ENCODE measurements around the gene MXI1.

Gene MXI1

DNA sequence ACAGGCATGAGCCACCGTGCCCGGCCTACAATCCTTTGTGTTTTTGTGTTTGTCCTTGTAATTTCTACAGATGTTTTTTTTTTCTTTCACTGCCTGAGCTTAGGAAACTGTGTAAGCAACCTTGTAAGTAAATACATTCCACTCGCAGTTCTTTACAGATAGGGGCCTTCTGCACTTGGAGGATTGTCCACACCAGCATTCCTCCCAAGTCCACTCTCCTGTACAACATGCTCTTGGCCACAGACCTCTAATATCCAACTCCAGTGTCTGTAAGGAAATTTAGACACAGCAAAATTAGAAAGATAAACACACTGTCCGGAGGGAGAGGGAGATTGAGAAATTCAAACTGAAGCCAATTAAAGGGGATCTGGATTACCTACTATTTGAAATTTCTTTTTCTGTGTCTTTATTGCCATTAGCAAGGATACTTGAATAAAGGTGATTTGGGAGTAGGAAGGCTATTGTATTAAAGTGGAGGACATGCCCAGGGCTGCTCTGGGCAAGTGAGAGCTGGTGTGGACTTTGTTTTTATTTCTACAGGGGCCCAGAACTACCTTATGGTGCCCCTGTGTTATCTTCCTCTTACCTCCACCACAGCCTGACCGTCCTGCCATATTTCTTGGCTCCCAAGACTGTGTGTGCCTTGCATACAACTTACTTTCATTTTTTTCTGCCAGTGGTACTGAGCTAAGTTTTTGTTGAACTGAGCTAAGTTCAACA is 9.7 kb downstream of the MXI1 start:
- DNase-seq = no peak

DNA sequence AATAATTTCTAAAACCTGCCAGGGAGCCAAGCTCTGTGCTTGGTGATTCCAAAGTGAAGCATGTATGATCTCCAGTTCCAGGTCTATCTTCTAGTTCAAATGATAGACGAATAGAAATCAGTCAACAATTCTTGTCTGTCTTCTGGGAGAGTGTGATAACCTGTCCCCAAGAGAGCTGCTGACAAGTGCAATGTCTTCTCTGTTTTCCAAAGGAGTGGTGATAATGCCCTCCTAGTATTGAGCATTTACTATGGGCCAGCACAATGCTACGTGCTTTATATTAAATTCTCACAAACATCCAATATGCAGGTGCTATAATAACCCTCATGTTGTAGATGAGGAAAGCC is 10.2 kb downstream of the MXI1 start:
- no peak for DNase-seq

DNA sequence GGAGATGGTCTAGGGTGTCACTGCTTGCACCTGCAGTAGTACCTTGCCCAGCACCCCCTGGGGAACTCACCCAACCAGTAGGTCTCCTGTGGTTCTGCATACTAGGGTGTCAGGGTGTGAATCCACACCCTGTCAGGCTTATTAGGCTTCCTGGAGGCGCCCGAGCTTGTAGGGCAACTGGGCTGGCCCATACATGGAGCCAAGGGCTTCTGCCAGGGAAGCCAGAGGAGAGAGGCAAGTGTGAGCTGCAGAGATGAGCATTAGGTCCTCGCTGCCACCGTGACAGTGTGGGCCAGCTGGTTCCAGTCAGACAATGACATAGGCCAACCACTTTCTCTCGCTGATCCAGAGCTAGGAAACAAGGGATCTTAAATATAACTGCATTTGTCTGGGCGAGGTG is 11.2 kb downstream of the MXI1 start:
- no peak for DNase-seq

DNA sequence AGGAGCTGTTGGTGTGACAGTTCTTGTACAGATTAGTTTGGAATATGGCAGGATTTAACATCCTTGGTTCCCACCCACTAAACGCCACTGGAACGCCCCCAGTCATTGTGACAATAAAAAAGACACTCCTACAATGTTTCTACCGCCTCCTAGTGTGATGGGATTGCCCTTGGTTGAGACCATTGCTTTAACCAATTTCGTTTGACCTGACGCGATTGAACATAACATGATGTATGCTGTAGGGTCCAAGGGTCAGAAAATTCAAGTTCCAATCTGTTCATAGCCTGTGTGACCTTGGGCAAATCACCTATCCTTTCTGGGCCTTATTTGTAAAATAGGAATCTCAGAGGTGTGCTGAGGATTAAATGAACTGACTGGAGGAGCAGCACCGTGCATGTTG is 12.5 kb downstream of the MXI1 start:
- DNase-seq = no peak

DNA sequence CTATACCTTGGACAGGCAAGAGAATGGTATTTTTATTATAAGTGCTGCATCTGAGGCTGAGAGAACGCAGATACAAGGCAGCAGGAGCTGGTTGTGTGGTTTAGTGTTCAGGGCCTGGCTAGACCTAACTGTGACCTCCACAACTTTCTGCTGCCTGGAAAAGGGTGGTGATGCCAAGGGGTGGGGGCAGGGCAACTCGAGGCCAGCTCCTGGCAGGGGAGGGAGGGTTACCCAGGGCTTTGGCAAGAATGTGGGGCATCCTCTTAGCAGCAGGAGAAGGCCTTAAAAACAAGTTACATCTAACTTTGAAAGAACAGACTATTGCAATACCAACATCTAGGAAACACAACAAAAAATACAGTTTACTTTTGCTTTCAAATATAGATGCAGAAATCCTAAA is 13.0 kb downstream of the MXI1 start:
- DNase-seq = no peak

DNA sequence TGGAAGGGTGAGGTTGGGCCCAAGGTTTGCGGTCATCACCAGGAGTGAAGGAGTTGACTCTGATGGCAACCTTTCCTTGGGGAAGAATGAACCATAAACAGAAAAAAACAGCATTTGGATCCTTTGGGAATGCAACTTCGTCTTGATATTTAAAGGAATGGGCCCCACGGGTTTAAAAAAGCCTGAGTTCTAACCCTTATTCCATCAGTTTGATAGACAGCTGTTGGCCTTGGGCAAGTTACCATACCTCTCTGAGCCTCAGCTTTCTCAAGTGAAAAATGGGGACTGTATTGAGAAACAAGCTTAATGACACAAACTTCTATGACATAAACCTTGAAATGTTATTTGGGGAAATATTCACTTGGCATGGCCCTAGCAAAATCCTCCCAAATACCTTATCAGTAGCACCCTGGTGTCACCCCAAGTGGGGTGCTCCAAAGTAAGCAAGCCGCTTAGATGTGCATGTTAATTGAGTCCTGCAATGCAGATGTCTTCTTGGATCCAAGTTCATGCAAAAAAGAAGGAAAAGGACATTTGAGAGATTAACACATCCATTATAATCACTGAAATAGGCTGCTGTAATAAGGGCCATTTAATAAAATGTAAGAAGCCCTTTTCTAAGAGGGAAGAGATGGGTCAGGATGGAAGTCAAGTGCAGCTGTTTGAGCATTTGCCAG is 13.8 kb downstream of the MXI1 start:
- DNase-seq = no peak

DNA sequence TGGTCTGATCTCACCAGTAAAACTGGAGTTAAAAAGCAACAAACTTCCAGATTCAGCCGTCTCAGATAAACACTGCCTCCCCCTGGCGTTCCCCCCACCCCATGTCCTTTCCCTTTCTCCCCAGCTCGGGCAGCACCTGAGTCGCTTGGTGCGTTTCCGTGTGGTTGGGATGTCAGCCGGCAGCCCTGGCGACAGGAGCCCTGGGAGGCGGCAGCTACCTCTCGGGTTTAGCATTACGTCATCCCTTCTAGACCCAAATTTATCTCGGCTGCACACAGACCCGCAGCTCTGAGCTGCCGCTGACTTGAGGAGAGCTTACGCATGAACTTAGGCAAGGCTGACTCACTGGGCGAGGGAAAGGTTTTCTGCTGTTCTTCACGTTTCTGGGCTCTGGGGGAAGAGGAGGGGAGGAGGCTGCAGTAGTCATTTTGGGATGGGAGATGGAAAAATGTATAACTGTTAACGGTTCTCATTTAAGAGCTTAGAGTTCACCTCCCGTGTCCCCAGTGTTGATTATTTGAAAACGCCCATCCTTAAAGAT is 14.4 kb downstream of the MXI1 start:
- peak; percentile 32 for DNase-seq

DNA sequence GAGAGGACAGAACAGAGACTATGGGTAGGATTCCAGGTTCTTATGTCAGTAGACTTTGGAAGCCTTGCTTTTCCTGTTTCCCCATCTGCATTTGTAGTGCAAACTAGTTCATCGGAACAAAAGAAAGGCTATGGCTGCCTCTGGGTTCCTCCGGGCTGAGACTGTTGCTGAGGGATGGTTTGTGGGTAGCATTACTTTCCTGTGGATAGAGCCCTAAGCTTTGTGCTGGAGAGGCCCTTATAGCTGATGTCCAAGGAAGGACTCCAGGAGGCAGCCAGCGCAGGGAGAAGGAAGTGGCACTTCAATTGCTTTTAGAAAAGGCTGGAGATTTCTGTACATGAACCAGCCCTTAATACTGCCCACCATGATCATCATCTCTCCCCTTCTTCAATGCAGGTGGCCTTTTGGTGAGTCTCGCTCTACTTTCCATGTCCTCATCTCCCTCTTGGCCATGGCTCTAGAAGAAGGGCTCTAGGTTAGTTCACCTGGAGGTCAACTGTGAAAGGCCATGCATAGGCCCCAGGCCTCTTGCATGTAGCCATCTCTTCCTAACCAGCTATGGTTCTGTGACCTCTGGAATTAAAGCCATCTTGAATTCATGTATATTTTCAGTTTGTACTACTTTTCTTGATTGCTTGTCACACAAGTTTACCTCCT is 15.4 kb downstream of the MXI1 start:
- no peak for DNase-seq

DNA sequence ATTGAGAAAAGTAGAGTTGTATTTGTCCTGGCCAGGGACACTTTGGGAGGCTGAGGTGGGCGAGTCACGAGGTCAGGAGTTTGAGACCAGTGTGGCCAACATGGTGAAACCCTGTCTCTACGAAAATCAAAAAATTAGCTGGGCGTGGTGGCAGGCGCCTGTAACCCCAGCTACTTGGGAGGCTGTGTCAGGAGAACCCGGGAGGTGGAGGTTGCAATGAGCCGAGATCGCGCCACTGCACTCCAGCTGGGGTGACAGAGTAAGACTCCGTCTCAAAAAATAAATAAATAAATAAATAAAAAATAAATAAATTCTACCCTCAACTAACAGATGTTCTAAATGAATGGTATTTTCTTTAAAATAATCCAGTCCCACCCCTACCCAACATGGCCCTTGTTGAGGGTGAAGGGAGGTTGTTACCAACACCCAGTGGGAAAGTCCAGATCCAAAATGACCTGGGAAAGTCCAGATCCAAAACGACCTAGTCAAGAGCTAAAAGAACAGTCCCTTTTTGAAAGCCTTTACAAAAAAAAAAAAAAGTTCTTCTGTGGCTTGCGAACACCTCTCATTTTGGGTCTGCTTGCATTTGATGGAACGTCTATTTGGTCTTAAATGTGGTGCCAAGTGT is 16.0 kb downstream of the MXI1 start:
- DNase-seq = no peak

DNA sequence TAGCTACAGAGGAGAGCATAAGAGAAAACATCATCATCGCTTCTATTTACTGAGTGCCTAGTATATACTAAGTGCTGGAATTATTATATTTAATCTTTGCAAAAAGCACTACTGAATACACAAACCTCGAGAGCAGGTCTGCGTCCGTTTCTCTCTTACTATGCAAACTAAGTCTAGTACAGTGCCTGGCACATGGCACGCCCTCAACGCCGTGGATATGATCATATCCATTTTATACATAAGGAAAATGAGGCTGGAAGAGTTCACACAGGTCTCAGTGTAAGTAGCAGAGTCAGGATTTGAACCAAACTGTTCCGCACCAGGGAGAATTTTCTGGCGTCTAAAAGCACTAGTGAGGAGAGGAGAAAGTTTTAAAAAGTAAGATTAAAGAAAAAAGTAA is 17.6 kb downstream of the MXI1 start:
- DNase-seq = no peak

DNA sequence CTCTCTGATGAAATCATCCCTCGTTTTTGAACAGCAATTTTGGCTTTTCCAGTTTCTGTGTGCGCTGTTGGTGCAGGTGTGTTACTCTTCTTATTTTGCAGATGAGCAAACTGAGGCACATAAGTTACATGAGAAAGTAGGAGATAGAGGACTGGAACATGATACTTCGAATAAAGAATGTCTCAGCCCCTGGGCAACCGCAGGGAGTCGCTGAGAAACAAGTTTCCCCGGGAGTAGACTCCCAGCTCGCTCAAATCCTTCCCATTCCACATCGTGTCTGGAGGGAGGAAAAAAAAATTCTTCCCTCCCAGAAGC is 18.0 kb downstream of the MXI1 start:
- DNase-seq = no peak

DNA sequence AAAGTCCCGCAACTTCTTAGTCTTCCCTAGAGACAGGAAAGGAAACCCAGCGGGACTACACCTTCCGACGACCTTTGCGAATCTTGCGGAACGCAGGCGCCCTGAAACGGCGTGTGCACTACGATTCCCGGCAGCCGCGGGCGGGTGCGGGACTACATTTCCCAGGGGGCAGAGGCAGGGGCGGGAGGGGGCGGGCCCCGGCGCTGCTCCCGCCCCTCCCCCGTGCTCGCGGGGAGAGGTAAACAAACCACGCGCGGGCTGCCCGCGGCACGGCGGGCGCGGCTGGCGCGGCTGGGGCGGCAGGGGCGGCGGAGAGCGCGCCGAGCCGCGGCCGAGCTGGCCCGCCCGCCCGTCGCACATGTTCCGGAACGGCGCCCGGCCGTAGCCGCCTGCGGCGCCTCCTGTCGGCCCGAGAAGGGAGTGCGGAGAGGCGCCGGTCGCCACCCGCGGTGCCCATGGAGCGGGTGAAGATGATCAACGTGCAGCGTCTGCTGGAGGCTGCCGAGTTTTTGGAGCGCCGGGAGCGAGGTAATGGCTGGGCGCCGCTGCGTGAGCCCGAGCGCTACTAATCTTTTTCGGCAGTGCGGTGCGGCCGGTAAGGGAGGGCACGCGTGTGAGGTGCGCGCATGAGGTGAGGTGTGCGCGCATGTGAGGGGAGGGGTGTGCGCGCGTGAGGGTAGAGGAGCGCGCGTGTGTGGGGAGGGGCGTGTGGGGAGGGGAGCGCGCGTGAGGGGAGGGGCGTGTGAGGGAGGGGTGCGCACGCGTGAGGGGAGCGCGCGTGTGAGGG is 18.5 kb downstream of the MXI1 start:
- DNase-seq = peak; percentile 65

DNA sequence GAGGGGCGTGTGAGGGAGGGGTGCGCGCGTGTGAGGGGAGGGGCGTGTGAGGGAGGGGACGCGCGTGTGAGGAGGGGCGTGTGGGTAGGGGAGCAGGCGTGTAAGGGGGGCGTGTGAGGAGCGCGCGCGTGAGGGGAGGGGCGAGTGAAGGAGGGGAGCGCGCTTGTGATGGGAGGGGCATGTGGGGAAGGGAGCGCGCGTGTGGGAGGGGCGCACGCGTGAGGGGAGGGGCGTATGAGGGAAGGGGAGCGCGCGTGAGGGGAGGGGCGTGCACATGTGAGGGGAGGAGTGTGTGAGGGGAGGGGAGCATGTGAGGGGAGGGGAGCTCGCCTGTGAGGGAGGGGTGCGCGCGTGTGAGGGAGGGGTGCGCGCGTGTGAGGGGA is 19.1 kb downstream of the MXI1 start:
- DNase-seq = peak; percentile 33

DNA sequence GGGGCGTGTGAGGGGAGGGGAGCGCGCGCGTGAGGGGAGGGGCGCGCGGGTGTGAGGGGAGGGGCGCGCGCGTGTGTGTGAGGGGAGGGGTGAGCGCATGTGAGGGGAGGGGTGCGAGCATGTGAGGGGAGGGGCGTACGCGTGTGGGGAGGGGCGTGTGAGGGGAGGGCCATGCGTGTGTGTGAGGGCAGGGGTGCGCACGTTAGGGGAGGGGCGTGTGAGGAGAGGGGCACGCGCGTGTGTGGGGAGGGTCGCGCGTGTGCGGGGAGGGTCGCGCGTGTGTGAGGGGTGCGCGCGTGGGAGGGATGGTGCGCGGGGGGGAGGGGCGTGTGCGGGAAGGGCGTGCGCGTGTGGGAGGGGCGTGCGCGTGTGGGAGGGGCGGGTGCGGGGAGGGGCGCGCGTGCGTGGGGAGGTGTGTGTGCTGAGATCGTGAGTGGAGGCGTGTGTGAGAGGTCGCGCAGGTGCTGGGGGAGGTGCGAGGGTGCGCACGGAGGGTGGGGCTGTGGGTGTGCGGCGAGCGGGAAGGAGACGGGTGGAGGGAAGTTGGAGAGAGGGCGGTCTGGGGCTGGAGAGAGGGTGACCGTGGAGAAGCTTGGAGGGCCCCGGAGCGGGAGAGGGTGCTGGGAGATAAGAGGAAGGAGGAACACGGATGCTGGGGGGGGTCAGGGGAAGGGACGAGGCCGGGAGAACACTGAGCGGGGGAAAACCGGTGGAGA is 19.7 kb downstream of the MXI1 start:
- DNase-seq = no peak

DNA sequence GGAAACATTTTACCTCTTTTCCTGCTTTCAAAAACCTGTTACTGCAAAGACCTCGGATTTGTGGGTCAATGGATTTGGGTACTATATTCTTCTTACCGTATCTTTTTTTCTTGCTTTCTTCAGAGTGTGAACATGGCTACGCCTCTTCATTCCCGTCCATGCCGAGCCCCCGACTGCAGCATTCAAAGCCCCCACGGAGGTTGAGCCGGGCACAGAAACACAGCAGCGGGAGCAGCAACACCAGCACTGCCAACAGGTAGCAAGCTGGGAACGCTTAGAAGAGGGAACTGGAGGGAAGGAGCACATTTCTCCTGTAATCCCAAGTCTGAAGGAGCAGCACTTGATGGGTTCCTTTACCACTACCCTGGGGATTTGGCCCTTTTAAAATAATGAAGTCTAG is 20.7 kb downstream of the MXI1 start:
- no peak for DNase-seq

DNA sequence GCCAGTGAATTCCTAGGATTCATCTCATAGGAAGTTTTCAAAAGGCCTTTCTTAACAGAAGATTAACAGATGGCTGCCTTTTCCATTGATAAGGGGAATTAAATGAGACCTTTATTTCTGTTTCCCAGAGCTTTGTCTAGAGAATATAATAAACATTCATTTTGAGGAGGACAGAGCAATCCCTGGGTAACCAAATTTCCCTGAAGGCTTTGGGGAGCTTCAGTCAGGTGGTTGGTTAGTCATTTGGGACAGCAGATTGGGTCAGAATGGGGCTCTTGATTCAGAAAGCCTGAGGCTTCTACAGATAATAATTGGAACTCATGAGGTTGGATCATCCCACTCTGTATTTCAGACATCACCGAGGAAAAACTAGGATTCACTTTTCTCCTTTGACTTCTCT is 21.8 kb downstream of the MXI1 start:
- no peak for DNase-seq

DNA sequence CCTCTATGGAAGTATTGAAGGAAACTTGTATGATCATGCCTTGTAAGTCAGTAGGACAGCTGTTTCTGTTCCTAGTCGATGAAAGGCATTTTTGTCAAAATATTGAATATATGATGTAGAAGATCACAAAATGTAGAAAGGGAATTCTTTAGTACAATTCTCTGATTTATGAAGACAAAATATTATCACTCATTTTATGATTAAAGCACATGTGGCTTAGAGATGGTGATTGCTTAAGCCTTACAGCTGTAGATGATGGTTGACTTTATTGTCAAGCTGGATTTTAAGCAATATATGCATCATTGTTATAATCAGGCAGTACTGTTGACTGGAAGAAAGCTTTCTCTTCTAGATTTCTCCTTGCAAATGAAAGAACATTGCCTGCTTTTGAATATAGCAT is 26.4 kb downstream of the MXI1 start:
- no peak for DNase-seq

DNA sequence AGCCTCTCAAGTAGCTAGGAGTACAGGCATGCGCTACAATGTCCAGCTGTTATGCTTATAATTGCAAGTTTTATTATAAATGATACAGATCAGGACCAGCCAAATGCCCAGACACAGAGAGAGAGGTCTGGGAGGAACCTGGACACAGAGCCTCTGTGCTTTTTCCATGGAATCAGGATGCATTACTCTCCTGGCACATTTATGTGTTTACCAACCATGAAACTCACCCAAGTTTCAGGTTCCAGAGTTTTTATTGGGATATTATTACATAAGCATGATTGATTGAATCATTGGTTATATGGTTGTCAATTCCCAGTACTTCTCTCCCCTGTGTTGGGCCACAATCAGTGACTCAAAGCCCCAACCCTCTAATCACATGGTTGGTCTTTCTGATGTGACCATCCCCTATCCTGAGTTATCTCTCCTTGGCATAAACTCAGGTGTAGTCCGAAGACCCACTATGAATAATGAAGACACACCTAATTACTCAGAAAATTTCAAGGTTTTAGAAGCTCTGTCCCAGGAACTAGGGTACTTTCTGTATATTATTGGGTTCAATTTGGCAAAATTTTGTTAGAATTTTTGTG is 30.6 kb downstream of the MXI1 start:
- DNase-seq = no peak

DNA sequence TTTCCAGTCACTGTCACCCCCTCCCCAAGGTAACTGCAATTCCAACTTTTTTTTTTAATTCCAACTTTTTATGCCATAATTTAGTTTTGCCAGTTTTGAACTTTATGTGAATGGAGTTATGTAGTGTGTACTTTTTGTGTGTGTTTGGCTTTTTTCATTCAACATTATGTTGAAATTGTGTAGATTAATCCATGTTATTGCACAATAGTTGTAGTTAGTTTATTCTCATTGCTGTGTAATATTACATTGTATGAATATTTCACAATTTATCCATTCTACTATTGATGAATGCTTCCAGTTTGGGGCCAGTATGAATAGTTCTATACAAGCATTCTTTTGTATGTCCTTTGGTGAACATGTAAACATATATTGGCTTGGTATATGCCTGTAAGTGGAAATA is 32.5 kb downstream of the MXI1 start:
- DNase-seq = no peak

DNA sequence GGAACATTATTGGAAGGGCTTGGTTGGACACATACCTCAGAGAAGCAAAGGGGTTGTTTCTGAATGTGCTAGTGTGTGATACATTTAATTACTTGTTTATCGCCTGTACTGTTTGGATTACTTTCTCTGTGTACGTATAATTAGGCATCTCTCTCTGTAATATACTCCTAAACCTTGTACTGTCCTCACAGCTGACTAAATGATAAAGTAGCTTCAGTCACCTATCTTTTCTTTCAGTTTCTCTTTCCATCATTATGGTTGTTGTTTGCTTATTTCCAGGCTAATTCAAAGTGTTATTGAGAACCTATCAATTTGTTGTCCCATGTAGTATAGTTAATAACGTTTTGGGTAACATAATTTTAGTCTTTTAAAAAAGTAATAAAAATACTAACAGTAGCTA is 34.0 kb downstream of the MXI1 start:
- DNase-seq = no peak

DNA sequence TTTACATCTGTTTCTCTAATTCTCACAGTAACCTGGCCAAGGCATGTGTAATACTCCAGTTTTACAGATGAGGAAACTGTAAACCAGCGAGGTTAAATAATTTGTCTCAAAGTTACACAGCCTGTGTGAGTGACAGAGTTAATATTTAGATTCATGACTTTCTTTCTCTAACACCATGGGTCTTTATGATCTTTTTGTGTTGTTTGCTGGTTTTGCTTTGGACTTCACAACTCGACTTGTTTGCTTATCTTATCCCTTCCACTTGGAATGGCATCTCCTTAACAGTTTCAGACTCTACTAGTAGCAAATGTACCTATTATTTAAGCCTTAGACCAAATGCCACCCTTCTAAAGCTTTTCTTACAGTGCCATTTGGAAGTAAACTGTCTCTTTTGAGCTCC is 34.4 kb downstream of the MXI1 start:
- no peak for DNase-seq

DNA sequence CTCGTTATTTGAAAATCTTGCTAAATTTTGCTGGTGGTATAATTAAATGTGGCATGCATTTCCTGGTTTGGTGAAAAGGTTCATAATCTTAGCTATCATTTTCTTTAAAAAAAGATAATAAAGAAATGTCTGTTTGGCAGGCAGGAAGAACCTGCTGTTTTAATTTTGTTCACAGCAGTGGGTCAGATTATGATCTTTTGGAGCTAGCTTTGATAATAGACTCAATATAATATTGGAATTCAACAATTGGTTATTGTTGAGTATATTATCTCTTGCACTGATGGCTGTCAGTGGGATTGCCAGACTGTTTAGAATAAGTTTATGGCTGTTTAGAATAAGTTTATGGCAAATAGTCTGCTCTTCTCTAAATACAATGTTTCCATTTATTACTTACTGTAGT is 35.1 kb downstream of the MXI1 start:
- DNase-seq = no peak
